HG03469 (cell line): ENCODE measurements around the gene AKIRIN2.
"Not testable (repeated sequence)": the region's sequence is repeated elsewhere in the genome, so short reads cannot be mapped to it uniquely, and the experiment has no call there.

Experiments
- ATAC-seq: cut with Tn5 transposase; IDR thresholded peaks from one replicate; pipeline ENCODE4 v1.9.1; 2021; ENCODE audit warnings: mild to moderate bottlenecking, moderate library complexity, moderate number of reproducible peaks; ENCODE audit not compliant: unreplicated experiment

The AKIRIN2 gene

DNA sequence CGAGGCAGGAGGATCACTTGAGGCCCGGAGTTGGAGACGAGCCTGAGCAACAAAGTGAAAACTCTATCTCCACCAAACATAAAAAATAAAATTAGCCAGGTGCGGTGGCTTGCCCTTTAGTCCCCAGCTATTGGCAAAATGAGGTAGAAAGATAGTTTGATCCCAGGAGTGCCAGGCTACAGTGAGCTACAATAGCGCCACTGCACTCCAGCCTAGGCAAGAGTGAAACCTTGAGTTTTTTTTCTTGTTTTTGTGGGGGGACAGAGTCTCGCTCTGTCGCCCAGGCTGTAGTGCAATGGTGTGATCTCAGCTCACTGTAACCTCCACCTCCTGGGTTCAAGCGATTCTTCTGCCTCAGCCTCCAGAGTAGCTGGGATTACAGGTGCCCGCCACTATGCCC, 14.1 kb downstream of the AKIRIN2 start:
- not testable (repeated sequence) for ATAC-seq

DNA sequence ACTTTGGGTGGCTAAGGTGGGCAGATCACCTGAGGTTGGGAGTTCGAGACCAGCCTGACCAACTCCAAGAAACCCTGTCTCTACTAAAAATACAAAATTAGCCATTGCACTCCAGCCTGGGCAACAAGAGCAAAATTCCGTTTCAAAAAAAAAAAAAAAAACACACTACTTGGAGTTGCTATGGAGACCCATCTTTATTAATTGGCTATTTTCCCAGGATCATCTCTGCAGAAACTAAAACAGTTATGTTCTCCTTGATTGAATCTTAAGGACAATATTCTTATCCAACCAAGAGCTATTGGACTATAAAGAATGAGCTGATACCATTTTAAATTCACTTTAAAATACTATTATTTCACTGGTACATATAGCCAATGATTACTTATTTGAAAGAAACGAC, 14.7 kb downstream of the AKIRIN2 start:
- ATAC-seq, result no peak

DNA sequence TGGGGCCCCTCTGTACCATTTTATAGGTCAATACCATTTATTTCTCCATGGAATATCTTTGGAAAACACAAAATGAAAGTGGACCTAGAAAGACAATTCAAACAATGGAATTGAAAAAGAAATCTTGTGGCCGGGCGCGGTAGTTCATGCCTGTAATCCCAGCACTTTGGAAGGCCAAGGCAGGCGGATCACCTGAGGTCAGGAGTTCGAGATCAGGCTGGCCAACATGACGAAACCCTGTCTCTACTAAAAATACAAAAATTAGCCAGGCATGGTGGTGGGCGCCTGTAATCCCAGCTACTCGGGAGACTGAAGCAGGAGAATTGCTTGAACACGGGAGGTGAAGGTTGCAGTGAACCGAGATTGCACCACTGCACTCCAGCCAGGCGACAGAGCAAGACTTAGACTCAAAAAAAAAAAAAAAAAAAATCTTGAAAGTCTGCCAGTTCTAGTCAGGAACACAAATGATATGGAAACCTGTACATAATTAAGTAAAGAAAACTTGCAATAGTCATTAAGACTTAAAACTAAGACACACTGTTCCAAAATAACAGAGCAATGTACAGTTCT, 15.3 kb downstream of the AKIRIN2 start:
- ATAC-seq, result not testable (repeated sequence)

GRCh38 chr6:87684895-87685654, 17.0 kb downstream of the AKIRIN2 start:
- no peak for ATAC-seq

DNA sequence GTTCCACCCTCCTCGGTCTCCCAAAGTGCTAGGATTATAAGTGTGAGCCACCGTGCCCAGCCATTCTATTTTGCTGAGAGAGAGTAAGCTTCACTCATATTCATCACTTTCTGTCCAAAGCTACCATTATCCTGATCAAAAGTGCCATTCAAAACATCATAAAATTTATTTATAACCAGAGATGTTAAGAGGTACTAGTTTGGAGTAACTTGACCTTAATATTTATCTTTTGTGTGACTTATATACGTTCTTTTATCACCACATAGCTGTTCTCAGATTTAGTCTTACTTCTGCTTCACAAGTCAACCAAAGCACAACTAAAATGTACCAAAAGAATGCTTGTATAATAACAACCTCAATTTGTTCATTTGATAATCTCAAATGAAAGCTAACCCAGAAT, 18.1 kb downstream of the AKIRIN2 start:
- no peak for ATAC-seq

GRCh38 chr6:87682310-87682709, 19.7 kb downstream of the AKIRIN2 start:
- no peak for ATAC-seq

- no peak for ATAC-seq
These were observed 26.9 kb downstream of the AKIRIN2 start for GRCh38 chr6:87675004-87675681.

DNA sequence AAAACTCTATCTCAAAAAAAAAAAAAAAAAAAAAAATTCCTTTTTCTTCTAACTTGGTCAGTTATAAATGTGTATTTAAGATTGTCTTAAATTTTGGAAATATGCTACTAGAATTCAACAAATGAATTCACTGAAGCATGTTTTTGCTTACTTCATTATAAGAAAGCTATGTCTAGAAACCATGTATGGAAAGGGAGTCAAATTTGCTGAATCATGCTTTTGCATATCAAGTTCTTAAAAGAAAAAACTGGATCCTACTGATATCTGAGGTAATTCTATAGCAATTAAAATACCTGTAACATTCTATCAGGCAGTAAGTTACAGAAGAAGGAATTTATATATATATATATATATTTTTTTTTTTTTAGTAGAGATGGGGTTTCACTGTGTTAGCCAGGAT, 27.7 kb downstream of the AKIRIN2 start:
- ATAC-seq, result no peak

GRCh38 chr6:87673237-87673636, 28.8 kb downstream of the AKIRIN2 start:
- ATAC-seq, result no peak

DNA sequence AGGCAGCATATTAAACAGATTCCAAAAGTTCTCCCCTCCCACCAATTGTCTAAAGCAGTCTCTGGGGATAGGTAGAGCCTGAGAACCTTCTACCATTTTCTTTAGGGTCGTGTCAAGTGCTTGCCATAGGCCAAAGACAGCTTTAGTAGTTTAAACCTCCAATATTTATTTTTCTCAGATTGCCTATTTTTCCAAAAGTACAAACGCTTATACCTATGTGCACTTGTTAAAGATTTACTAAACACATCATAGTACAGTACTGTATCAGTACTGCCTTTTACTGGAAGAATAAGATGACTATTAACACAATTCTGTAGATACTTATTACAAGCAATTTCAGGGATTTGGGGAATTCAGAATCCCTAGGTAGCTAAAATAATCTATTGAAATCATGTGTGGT, 29.4 kb downstream of the AKIRIN2 start:
- ATAC-seq, result no peak

- ATAC-seq, result no peak
These were observed 30.4 kb downstream of the AKIRIN2 start for GRCh38 chr6:87671555-87672029.

- ATAC-seq, result no peak
These were observed 31.3 kb downstream of the AKIRIN2 start for GRCh38 chr6:87670707-87671106.

DNA sequence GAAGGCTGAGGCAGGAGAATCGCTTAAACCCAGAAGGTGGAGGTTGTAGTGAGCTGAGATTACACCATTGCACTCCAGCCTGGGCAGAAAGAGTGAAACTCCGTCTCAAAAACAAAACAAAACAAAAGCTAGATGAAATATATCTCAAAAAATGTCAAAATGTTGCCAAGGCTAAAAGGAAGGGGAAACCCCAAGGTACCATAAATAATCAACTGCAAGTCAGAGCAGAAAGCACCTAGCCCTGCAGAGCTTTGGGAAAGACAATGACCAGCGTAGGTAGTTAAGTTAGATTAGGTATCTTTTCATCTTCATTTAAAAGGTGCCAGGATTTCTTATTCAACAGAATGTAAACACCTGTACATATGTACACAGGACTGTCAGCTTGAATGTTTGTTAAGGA, 33.0 kb downstream of the AKIRIN2 start:
- no peak for ATAC-seq

DNA sequence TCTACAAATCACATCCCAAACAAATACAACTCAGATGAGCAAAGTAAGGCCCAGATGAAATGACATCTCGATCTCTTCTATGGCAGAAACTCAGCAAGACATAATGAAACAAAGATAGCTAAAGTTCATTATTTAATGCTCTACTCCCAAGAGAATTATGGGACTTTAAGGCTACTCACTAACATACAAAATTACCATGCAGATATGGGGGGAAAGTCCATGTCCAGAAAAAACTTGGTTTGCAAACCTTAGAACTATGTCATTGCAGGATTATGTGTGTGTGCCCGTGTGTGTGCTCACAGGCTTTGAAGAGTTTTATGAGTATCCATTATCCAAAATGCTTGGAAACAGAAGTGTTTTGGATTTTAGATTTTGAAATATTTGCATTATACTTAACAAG, 34.0 kb downstream of the AKIRIN2 start:
- no peak for ATAC-seq

- no peak for ATAC-seq
These were observed 35.0 kb downstream of the AKIRIN2 start for GRCh38 chr6:87667032-87667431.

GRCh38 chr6:87664921-87665485, 37.0 kb downstream of the AKIRIN2 start:
- no peak for ATAC-seq

GRCh38 chr6:87663434-87663833, 38.6 kb downstream of the AKIRIN2 start:
- ATAC-seq, result no peak

- ATAC-seq, result no peak
These were observed 40.5 kb downstream of the AKIRIN2 start for GRCh38 chr6:87661503-87661902.

DNA sequence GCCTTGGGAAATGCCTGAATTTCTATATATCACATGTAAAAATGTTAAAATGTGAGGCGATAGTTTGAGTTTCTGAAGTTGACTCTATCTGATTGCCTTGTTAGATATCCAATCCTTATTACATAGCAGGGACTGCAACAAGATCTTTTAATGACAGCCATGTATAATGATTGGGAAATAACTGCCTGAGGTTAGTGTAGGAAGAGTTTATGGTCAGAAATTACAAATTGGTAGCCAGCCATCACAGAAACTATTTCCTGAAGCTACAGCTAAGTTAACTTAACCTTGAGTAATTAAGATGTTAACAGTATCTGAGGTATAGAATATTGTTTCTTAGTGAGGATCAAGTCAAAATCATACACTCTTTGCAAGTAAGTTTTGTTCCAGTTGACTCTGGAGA, 41.0 kb downstream of the AKIRIN2 start:
- ATAC-seq, result no peak

GRCh38 chr6:87660226-87660911, 41.7 kb downstream of the AKIRIN2 start:
- ATAC-seq, result no peak

DNA sequence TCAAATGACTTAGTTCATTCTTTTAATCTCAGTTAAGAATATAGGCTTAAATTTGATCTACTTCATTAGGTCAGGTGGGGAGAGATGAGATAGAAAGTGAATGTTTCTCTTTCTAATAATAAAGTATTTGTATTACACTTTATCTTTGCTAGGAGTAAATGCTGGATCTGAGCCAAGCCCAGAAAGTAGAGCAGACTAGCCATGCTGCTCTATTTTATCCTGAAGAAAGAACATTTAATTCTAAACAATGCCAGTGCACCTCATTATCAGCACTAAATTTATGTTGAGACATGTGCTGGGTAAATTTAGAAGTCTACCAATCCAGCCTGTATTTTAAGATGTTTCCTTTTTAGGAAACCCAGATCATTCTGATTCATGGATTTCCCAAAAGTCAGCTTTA, 43.5 kb downstream of the AKIRIN2 start:
- ATAC-seq, result no peak
